Endothelial cell of umbilical vein (primary cell): ENCODE results near the gene C15orf40. TPM values are rescaled to one million over a fixed set of nuclear protein-coding genes. Genes with fewer than 3 reads are reported as not detected.

Source experiments
- BruUV-seq: library from RNA; stranded (reverse); fragments of 400-500 nt; replicated peaks from 2 replicates; lab custom pipeline; 2021; lab: Mats Ljungman, UMichigan
- CTCF ChIA-PET: fragments of 300-600, 350-600 bp; sonication (Branson Sonifier 250); formaldehyde crosslinking; loops from one replicate; lab custom pipeline; 2021; ENCODE audit warnings: antibody characterized with exemption, inconsistent platforms; lab: Charles Lee
- POLR2A ChIA-PET: fragments of 300-600, 350-600 bp; sonication (Branson Sonifier 250); formaldehyde crosslinking; loops from one replicate; lab custom pipeline; 2021; ENCODE audit warnings: antibody characterized with exemption, inconsistent platforms; lab: Charles Lee
- DNase-seq: peaks from one replicate; pipeline ENCODE4 v3.0.0-alpha.2; 2011; ENCODE audit warnings: low read depth, low spot score
- FAIRE-seq: peaks from 2 replicates; lab custom pipeline; 2011; peaks lifted over from hg19 to GRCh38; lab: Jason Lieb, UNC
- H2AFZ ChIP-seq: 2 replicates; pipeline ENCODE4 v1.6.0; 2012; ENCODE audit warnings: low read depth, low read length, control low read depth, inconsistent platforms
- H3K27ac ChIP-seq: 2 replicates; pipeline ENCODE4 v1.5.1; 2011; ENCODE audit warnings: low read depth, mild to moderate bottlenecking, control low read depth, low read length, moderate library complexity; ENCODE audit not compliant: insufficient read depth
- H3K27me3 ChIP-seq, 2 experiments: 2 replicates each; pipeline versions ENCODE4 v1.6.0 to v1.6.1; 2011; ENCODE audit warnings: low read length in 2 of 2, mixed read lengths in 1 of 2; ENCODE audit not compliant: control insufficient read depth in 2 of 2, insufficient read depth in 2 of 2
- H3K36me3 ChIP-seq, 2 experiments: 2 replicates in 1 of 2; 3 replicates in 1 of 2; pipeline ENCODE4 v1.5.1; 2011; ENCODE audit warnings: low read length in 2 of 2, mild to moderate bottlenecking in 1 of 2, moderate library complexity in 1 of 2; ENCODE audit not compliant: control insufficient read depth in 2 of 2, insufficient read depth in 2 of 2; ENCODE audit errors: extremely low read depth in 1 of 2
- H3K4me1 ChIP-seq: 3 replicates; pipeline ENCODE4 v1.5.1; 2011; ENCODE audit warnings: mild to moderate bottlenecking, low read length; ENCODE audit not compliant: control insufficient read depth, insufficient read depth; ENCODE audit errors: extremely low read depth
- H3K4me2 ChIP-seq: 2 replicates; pipeline ENCODE4 v1.6.1; 2011; ENCODE audit warnings: low read length, control low read depth, mixed read lengths; ENCODE audit not compliant: insufficient read depth
- H3K4me3 ChIP-seq, 3 experiments: fragments of 200-600 bp in 1 of 3; sonication (generic), shearing (Covaris generic) in 1 of 3; replicated peaks in 1 of 3; 2 replicates each; pipeline ENCODE4 v1.5.1; 2011 to 2016; ENCODE audit warnings: control low read depth in 3 of 3, low read length in 3 of 3, mild to moderate bottlenecking in 2 of 3, inconsistent platforms in 1 of 3, low read depth in 1 of 3, moderate library complexity in 1 of 3; ENCODE audit not compliant: insufficient read depth in 1 of 3
- H3K79me2 ChIP-seq: 2 replicates; pipeline ENCODE4 v1.6.0; 2012; ENCODE audit warnings: low read length, inconsistent platforms; ENCODE audit not compliant: control insufficient read depth, insufficient read depth
- H3K9ac ChIP-seq: replicated peaks from 2 replicates; pipeline ENCODE3; 2011; ENCODE audit warnings: low read length, control low read depth; ENCODE audit not compliant: insufficient read depth; ENCODE audit errors: extremely low read depth
- H3K9me1 ChIP-seq: replicated peaks from 3 replicates; pipeline ENCODE4 v1.6.0; 2011; ENCODE audit warnings: mild to moderate bottlenecking, low read length; ENCODE audit not compliant: control insufficient read depth, insufficient read depth; ENCODE audit errors: extremely low read depth
- H3K9me3 ChIP-seq: replicated peaks from 2 replicates; pipeline ENCODE4 v1.5.1; 2012; ENCODE audit warnings: low read length, inconsistent platforms; ENCODE audit not compliant: control insufficient read depth, insufficient read depth
- H4K20me1 ChIP-seq: replicated peaks from 2 replicates; pipeline ENCODE3; 2011; ENCODE audit warnings: mild to moderate bottlenecking, low read length; ENCODE audit not compliant: control insufficient read depth, insufficient read depth; ENCODE audit errors: extremely low read depth
- EZH2 ChIP-seq: IDR thresholded peaks from 2 replicates; pipeline ENCODE4 v1.6.1; 2012; ENCODE audit warnings: borderline replicate concordance, low read depth, mild to moderate bottlenecking, moderate library complexity, low read length, inconsistent platforms; ENCODE audit not compliant: severe bottlenecking
- FOS ChIP-seq: IDR thresholded peaks from 2 replicates; pipeline ENCODE4 v1.6.1; 2011; ENCODE audit warnings: mild to moderate bottlenecking, low read length, moderate library complexity, borderline replicate concordance; ENCODE audit not compliant: insufficient read depth
- GATA2 ChIP-seq: IDR thresholded peaks from 2 replicates; pipeline ENCODE4 v1.7.0; 2011; ENCODE audit warnings: low read depth, mild to moderate bottlenecking, moderate library complexity, mixed read lengths, low read length; ENCODE audit not compliant: insufficient read length, insufficient read depth
- JUN ChIP-seq: IDR thresholded peaks from 2 replicates; pipeline ENCODE4 v1.6.1; 2011; ENCODE audit warnings: borderline replicate concordance, low read depth; ENCODE audit not compliant: insufficient read length, insufficient read depth
- MAX ChIP-seq: IDR thresholded peaks from 2 replicates; pipeline ENCODE4 v1.6.1; 2011; ENCODE audit not compliant: insufficient read depth, insufficient read length
- MYC ChIP-seq: IDR thresholded peaks from one replicate; pipeline ENCODE4 v1.6.1; 2011; ENCODE audit warnings: mild to moderate bottlenecking, low read depth, low read length
- POLR2A ChIP-seq: IDR thresholded peaks from 2 replicates; pipeline ENCODE4 v1.6.1; 2012; ENCODE audit warnings: low read depth, mild to moderate bottlenecking, control low read depth, low read length
- POLR2AphosphoS5 ChIP-seq: IDR thresholded peaks from 2 replicates; pipeline ENCODE4 v1.6.1; 2012; ENCODE audit warnings: low read depth, mild to moderate bottlenecking, control low read depth, low read length, moderate library complexity; ENCODE audit not compliant: insufficient read depth
- dilution Hi-C: fragments of 300-500 bp; cut with MboI; formaldehyde crosslinking; loops from one replicate; pipeline ENCODE4 v1.15.0; 2019; ENCODE audit warnings: low sequenced_read_pairs; ENCODE audit not compliant: extremely low pct_ligation_motif_present
- intact Hi-C: fragments of 100-400 bp; cut with micrococcal nuclease; formaldehyde crosslinking; loops from one replicate; pipeline ENCODE4 v1.10.0; 2022
- polyA plus RNA-seq, 4 experiments: library from polyadenylated mRNA; depleted of rRNA in 3 of 4; stranded (reverse) in 3 of 4; unstranded in 1 of 4; fragments of >200 nt; gene quantifications; 2 replicates each; pipeline versions ENCODE4 v1.2.1 to v1.2.3, GENCODE V29; 2011 to 2012; ENCODE audit warnings: missing spikeins in 1 of 4
- total RNA-seq: library from RNA; stranded (reverse); gene quantifications from 2 replicates; pipeline ENCODE4 v1.2.3, GENCODE V29; 2021
- TF ChIP-seq, protein P1 (sequence below), 2 donors: IDR thresholded peaks; 1 replicate in 1 of 2; 2 replicates in 1 of 2; pipeline ENCODE4 v1.5.1; 2011; ENCODE audit warnings: low read length in 2 of 2, mild to moderate bottlenecking in 2 of 2, moderate library complexity in 2 of 2, control low read depth in 1 of 2, inconsistent platforms in 1 of 2, low read depth in 1 of 2; ENCODE audit not compliant: insufficient read depth in 1 of 2; ENCODE audit errors: extremely low read depth in 1 of 2

Gene C15orf40
- total and polyA plus RNA-seq, 2 donors (not counting 3 experiments of a cell fraction or from before 2014, with no cell fraction given) = 15.4 to 27.9 TPM

DNA sequence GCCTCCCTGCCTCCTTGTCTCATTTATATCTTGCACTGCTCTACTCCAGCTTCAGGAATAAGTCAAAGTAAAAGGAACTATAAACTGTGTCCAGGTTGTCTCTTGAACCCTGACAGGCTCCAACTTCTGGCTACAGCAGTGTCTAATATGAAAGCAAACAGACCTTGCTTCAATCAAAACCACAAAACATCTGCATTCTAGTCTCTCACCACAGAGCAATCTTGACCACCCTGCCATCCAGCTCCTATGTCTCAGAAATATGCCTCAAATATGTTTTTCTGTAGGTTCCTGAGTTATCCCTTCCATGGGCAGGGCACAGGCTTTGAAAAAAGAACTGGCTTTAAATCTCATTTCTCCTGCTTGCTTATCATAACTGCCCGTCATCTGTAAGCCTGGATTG is 38.4 kb downstream of the C15orf40 start:
- BruUV-seq = no TSS peak
- Histone ChIP-seq H3K27me3 (peaks cover 0 to 9% of the 10 kb centered on the region in 2 experiments), H2AFZ (no peak overlapping the region), H3K4me1 (no peaks in the 10 kb centered on the region), H3K4me3 (no peak overlapping the region), H3K27ac (no peak overlapping the region), H3K9ac (no peak overlapping the region), H3K4me2 (no peak overlapping the region), H3K9me1 (no peaks in the 10 kb centered on the region), H3K79me2 (no peaks in the 10 kb centered on the region), H3K36me3 (no peaks in the 10 kb centered on the region), H3K9me3 (no peaks in the 10 kb centered on the region), H4K20me1 (no peaks in the 10 kb centered on the region)
- DNase-seq (no peak), FAIRE-seq (no peak)
- intact Hi-C loops (no loop called here), dilution Hi-C loops (no loop called here)
- TF ChIP-seq POLR2A (no peak), FOS (no peak), MYC (no peak), EZH2 (no peak), JUN (no peak), MAX (no peak), POLR2AphosphoS5 (no peak), GATA2 (no peak)
- TF ChIP-seq, protein P1, sequence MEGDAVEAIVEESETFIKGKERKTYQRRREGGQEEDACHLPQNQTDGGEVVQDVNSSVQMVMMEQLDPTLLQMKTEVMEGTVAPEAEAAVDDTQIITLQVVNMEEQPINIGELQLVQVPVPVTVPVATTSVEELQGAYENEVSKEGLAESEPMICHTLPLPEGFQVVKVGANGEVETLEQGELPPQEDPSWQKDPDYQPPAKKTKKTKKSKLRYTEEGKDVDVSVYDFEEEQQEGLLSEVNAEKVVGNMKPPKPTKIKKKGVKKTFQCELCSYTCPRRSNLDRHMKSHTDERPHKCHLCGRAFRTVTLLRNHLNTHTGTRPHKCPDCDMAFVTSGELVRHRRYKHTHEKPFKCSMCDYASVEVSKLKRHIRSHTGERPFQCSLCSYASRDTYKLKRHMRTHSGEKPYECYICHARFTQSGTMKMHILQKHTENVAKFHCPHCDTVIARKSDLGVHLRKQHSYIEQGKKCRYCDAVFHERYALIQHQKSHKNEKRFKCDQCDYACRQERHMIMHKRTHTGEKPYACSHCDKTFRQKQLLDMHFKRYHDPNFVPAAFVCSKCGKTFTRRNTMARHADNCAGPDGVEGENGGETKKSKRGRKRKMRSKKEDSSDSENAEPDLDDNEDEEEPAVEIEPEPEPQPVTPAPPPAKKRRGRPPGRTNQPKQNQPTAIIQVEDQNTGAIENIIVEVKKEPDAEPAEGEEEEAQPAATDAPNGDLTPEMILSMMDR (IDR thresholded peaks at IDR 0.05; ENCODE audit: extremely low read depth in 1 of 2, insufficient read depth in 1 of 2, low read depth in 1 of 2, low read length in 2 of 2) = no peak
- ChIA-PET CTCF (no interaction called here), POLR2A (no interaction called here)
